Fibroblast of pulmonary artery (primary cell): ENCODE data around the gene ACCS.

Experiments
- DNase-seq: peaks from one replicate; pipeline ENCODE4 v3.0.0-alpha.2; 2010; ENCODE audit warnings: low read depth
- H3K4me3 ChIP-seq: replicated peaks from 2 replicates; pipeline ENCODE4 v1.5.1; 2011; ENCODE audit warnings: low read depth, mild to moderate bottlenecking, control low read depth, low read length, moderate library complexity
- CTCF ChIP-seq: IDR thresholded peaks from 2 replicates; pipeline ENCODE4 v1.5.1; 2011; ENCODE audit warnings: mild to moderate bottlenecking, control low read depth, low read length, inconsistent platforms; ENCODE audit errors: missing control alignments

ACCS gene

GRCh38 chr11:44095506-44096359 is 29.7 kb downstream of the ACCS start, which contains the start of gene EXT2:
EXT2 (plus strand) TSS chr11:44095678; CDS start chr11:44107713, 12,035 bp downstream.
- peak; percentile 85 for DNase-seq
- TF ChIP-seq CTCF = peak; percentile 79
- H3K4me3 ChIP-seq = peak within 1 kb of the TSS; percentile 75

DNA sequence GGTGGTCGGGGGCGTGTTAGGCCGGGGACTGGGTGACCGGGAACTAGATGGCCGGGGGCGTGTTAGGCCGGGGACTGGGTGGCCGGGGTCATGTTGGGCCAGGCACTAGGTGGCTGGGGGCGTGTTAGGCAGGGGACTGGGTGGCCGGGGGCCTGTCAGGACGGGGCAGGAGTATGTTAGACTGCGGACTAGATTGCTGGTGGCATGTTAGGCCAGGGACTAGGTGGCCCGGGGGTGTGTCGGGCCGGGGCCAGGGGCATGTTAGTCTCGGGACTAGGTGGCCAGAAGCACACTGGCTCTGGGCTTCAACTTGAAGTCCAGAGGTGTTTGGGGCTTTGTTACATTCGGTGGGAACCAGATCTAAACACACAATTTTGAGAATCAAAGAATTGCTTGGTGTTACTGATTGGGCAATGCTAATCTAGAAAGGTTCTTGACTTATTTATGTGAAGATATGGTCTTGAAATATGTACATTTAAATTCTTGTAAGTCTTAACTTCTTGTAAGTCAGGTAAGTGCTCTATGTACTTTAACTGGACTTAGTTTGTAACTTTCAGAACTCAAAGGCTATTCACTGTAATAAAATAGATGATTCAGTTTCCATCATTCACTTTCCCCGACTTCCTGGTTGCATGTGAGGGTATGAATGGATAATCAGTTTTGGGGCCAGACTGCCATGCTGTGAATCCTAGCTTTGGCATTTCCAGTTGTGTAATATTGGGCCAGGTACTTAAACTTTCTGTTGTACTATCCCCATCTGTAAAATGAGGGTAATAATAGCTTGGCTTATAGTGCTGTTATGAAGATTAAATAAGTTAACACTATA is 30.5 kb downstream of the ACCS start:
- TF ChIP-seq CTCF = no peak

DNA sequence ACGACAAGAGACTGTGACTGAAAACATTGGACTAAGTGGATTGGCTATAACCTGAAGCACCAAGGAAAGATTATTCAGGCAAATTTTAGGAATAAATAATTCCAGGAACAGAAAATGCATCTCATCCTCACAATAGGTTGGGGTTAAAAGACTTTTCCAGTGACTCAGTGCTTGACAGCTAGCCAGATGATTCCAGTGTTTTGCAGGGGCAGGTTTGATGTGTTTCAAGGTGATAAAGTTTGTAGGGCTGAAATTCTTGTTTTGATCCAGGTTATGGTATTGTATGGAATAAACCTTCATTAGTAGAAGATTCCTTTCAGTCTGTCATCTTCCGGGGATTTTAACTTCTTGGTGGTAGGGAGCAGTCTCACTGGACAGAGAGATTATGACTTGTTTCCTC is 31.8 kb downstream of the ACCS start:
- H3K4me3 ChIP-seq = no peak overlapping the region
- DNase-seq = peak; percentile 19
- TF ChIP-seq CTCF = no peak

More for the DNA sequence above, 30.5 kb downstream of the ACCS start:
- DNase-seq = peak; percentile 51
- H3K4me3 ChIP-seq = peak overlapping the region; percentile 75

- no peak for DNase-seq
- TF ChIP-seq CTCF = no peak
- H3K4me3 ChIP-seq = no peak overlapping the region
Observed at GRCh38 chr11:44101098-44101497, 35.0 kb downstream of the ACCS start.

DNA sequence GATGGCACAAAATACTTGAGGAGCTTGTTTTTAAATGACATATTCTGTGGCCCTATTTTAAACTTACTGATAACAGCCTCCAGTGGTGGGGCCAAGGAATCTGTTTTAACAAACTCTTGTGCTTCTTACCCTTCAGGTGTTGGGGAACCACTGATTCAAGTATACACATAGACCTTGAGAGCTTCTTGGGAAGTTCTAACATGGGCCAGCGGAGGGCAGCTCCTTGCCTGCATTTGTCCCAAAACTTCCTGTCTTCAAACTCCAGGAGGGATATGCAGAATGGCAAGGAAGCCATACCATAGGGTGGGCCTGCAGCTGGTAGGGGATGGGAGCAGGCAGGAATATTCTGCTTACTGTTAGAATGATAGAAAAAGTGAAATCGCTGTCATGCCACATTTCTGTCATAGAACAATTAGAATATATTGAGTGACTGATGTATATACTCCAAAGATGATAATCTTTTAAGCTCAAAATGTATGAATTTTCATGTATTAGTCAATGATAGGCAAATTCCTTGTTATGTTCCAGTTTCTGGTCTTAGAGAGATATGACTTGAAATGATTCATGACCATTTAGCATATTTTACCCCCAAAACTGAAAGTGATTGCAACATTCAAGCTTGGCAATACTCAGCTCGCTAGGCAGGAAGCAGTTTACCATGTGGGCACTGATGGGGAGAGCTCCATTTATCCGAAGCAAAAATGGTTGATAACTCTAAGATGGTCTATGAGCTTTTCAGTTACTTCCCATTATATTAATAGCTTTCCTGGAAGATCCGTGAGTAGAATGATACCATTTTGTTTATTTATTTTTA is 38.6 kb downstream of the ACCS start:
- TF ChIP-seq CTCF = no peak
- peak; percentile 60 for DNase-seq
- H3K4me3 ChIP-seq = no peak overlapping the region

- H3K4me3 ChIP-seq = no peak overlapping the region
- DNase-seq = no peak
- no peak for TF ChIP-seq CTCF
Observed at GRCh38 chr11:44108260-44108659, 42.2 kb downstream of the ACCS start.
